Smooth muscle cell (in vitro differentiated cells): Measurements from ENCODE around the gene COG2. TPM values are rescaled to one million over a fixed set of nuclear protein-coding genes. Genes with fewer than 3 reads are reported as not detected.

ENCODE experiments used
- DNase-seq: peaks from one replicate; lab custom pipeline; 2025; ENCODE audit not compliant: unreplicated experiment; lab: John Stamatoyannopoulos, UW
- H2AFZ ChIP-seq: fragments of 200-600 bp; sonication (generic); 2 replicates; pipeline ENCODE4 v1.6.0; 2016; ENCODE audit warnings: antibody characterized with exemption, low read depth, mild to moderate bottlenecking
- H3F3A ChIP-seq: fragments of 200-600 bp; sonication (generic); 2 replicates; pipeline ENCODE4 v1.6.0; 2017; ENCODE audit warnings: antibody characterized with exemption, low read depth
- H3K27ac ChIP-seq: fragments of 200-600 bp; sonication (generic); 2 replicates; pipeline ENCODE4 v1.5.1; 2016; ENCODE audit warnings: low read depth, mild to moderate bottlenecking
- H3K27me3 ChIP-seq: fragments of 200-600 bp; sonication (generic); 2 replicates; pipeline ENCODE4 v1.6.1; 2016; ENCODE audit warnings: low read depth, mild to moderate bottlenecking
- H3K36me3 ChIP-seq: fragments of 200-600 bp; sonication (generic); 2 replicates; pipeline ENCODE4 v1.5.1; 2016; ENCODE audit warnings: low read depth
- H3K4me1 ChIP-seq: fragments of 200-600 bp; sonication (generic); 2 replicates; pipeline ENCODE4 v1.5.1; 2016; ENCODE audit warnings: low read depth
- H3K4me2 ChIP-seq: fragments of 200-600 bp; sonication (generic); 2 replicates; pipeline ENCODE4 v1.6.0; 2016; ENCODE audit warnings: mild to moderate bottlenecking
- H3K4me3 ChIP-seq: fragments of 200-600 bp; sonication (generic); 2 replicates; pipeline ENCODE4 v1.5.1; 2016; ENCODE audit warnings: mild to moderate bottlenecking
- H3K79me2 ChIP-seq: fragments of 200-600 bp; sonication (generic); 2 replicates; pipeline ENCODE4 v1.6.0; 2016; ENCODE audit warnings: low read depth, mild to moderate bottlenecking
- H3K9ac ChIP-seq: fragments of 200-600 bp; sonication (generic); 2 replicates; pipeline ENCODE4 v1.6.0; 2016; ENCODE audit warnings: low read depth
- H3K9me3 ChIP-seq: fragments of 200-600 bp; sonication (generic); replicated peaks from 2 replicates; pipeline ENCODE4 v1.5.1; 2016; ENCODE audit warnings: low read depth
- H4K20me1 ChIP-seq: fragments of 200-600 bp; sonication (generic); 2 replicates; pipeline ENCODE4 v1.6.0; 2016; ENCODE audit warnings: low read depth
- CTCF ChIP-seq: fragments of 200-600 bp; sonication (generic); IDR thresholded peaks from 2 replicates; pipeline ENCODE4 v1.5.1; 2017; ENCODE audit warnings: borderline replicate concordance, mild to moderate bottlenecking, antibody characterized with exemption; ENCODE audit not compliant: insufficient read depth, poor library complexity, severe bottlenecking
- WGBS: methylation state at CpG from one replicate; pipeline ENCODE4 v1.1.7; 2016; ENCODE audit warnings: low lambda C conversion rate; 5-methylcytosine and 5-hydroxymethylcytosine counted together
- polyA plus RNA-seq: library from polyadenylated mRNA; unstranded; fragments of >200 nt; fragmentation: Nextera tagmentation; extraction: Ambion mirVana; gene quantifications from 2 replicates; pipeline ENCODE4 v1.2.1, GENCODE V29; 2016
- total RNA-seq: library from RNA; depleted of rRNA; stranded (reverse); fragments of >200 nt; gene quantifications from 2 replicates; pipeline ENCODE4 v1.2.3, GENCODE V29; 2014

Gene COG2
- total and polyA plus RNA-seq, 2 experiments from 2014 or later: 16.5 to 23.8 TPM

DNA sequence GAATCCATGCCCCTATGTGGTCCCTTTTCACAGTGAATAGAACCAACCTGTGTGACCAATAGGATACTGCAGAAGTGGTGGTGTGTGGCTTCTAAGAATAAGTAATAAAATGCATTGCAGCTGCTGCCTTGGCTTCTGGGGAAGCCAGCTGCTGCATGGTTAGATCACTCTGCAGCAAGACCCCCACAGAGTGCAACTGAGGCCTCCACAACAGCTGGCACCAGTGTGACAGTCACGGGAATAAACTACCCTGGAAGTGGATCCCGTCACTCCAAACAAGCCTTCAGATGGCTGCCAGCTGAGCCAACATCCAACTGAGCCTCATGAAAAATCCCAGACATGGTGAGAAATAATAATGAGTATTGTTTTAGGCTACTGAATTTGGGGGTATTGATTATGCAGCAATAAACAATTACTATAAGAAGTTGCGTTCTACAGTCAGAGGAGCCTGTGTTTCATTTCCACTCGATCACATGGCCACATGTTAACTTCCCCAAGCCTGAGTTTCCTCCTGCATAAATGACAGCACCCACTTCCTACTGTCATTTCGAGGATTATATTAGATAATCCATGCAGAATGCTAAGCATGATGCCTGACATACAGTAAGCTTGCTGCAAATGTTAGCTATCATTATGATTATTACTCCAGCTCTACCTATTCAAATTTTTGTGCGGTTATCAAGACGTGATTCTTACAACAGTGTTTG, 20.8 kb upstream of the COG2 start:
- Histone ChIP-seq H3K4me1 (no peaks in the 10 kb centered on the region), H3K27me3 (no peaks in the 10 kb centered on the region), H3K79me2 (no peaks in the 10 kb centered on the region), H3K4me3 (no peak overlapping the region), H3F3A (no peaks in the 10 kb centered on the region), H2AFZ (no peak overlapping the region), H3K27ac (no peak overlapping the region), H3K9me3 (no peaks in the 10 kb centered on the region), H3K36me3 (no peaks in the 10 kb centered on the region), H3K9ac (no peak overlapping the region), H3K4me2 (no peak overlapping the region), H4K20me1 (no peaks in the 10 kb centered on the region)
- no peak for DNase-seq
- 80% methylated on average over 7 of the region's 7 CpGs for WGBS
- TF ChIP-seq CTCF: no peak

DNA sequence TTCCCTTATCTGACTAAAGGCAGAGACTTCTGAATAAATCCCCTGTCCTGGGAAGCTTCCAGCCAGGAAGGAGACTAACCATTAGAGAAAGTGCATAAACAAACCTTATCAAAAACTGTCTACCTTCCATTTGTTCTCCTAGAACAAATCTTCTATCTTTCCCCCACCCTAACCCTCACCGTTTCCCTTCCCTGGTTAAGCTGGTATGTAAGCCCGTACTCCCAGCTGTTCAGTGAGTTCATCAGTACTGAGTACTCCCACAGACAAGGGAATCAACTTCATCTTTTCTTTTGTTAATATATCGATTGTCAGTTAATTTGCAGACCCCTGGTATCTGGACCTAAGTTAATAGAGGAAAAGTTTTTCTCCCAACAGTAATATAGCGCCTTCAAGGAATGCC, 20.1 kb upstream of the COG2 start:
- H3K79me2 ChIP-seq: no peaks in the 10 kb centered on the region
- DNase-seq: no peak
- no peaks in the 10 kb centered on the region for H4K20me1 ChIP-seq
- TF ChIP-seq CTCF: no peak
- H3K27me3 ChIP-seq: no peaks in the 10 kb centered on the region
- no peaks in the 10 kb centered on the region for H3K4me1 ChIP-seq
- no peak overlapping the region for H3K4me2 ChIP-seq
- no peak overlapping the region for H2AFZ ChIP-seq
- H3F3A ChIP-seq: no peaks in the 10 kb centered on the region
- 69% methylated on average over 4 of the region's 4 CpGs for WGBS
- H3K36me3 ChIP-seq: no peaks in the 10 kb centered on the region
- H3K4me3 ChIP-seq: no peak overlapping the region
- H3K9me3 ChIP-seq: no peaks in the 10 kb centered on the region
- no peak overlapping the region for H3K27ac ChIP-seq
- H3K9ac ChIP-seq: no peak overlapping the region

GRCh38 chr1:230624097-230624713, 18.1 kb upstream of the COG2 start:
- Histone ChIP-seq H3K27ac (no peak overlapping the region), H3K9ac (no peak overlapping the region), H2AFZ (no peak overlapping the region), H3K4me2 (no peak overlapping the region), H3K36me3 (no peaks in the 10 kb centered on the region), H4K20me1 (no peaks in the 10 kb centered on the region), H3K9me3 (no peaks in the 10 kb centered on the region), H3K4me1 (no peaks in the 10 kb centered on the region), H3K4me3 (no peak overlapping the region), H3K27me3 (no peaks in the 10 kb centered on the region), H3K79me2 (no peaks in the 10 kb centered on the region), H3F3A (no peaks in the 10 kb centered on the region)
- no peak for DNase-seq
- WGBS: 93% methylated on average over 19 of the region's 19 CpGs
- no peak for TF ChIP-seq CTCF

DNA sequence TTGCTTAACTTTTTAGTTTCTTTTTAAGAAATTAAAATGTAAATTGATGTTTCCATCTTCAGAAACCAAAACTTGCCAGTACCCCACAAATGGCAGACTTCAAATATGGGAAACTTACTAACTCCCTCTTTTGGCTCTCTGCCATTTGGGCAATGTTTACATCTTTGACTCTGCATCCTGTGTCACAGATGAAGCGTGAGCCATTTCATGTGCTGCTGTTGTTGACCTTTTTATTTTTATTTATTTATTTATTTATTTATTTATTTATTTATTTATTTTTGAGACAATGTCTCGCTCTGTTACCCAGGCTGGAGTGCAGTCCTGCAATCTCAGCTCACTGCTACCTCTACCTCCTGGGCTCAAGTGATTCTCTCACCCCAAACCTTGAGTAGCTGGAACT, 16.0 kb upstream of the COG2 start:
- Histone ChIP-seq H3K9me3 (no peaks in the 10 kb centered on the region), H2AFZ (no peak overlapping the region), H3K36me3 (no peaks in the 10 kb centered on the region), H3K27ac (no peak overlapping the region), H3K4me1 (no peaks in the 10 kb centered on the region), H3K79me2 (no peaks in the 10 kb centered on the region), H3K27me3 (no peaks in the 10 kb centered on the region), H3K4me2 (no peak overlapping the region), H3K9ac (no peak overlapping the region), H4K20me1 (no peaks in the 10 kb centered on the region), H3K4me3 (no peak overlapping the region), H3F3A (no peaks in the 10 kb centered on the region)
- 90% methylated on average over 2 of the region's 2 CpGs for WGBS
- DNase-seq: no peak
- TF ChIP-seq CTCF: no peak
